DND-41 (cell line): ENCODE results near the gene CHEK1.

Source experiments
- ATAC-seq: fragments of 200-7000 bp; cut with Tn5 transposase; 3 replicates; pipeline ENCODE4 v1.9.1; 2021; ENCODE audit warnings: low read depth; ENCODE audit not compliant: insufficient read depth
- DNase-seq: peaks from one replicate; pipeline ENCODE4 v3.0.0-alpha.2; 2020
- H2AFZ ChIP-seq: 2 replicates; pipeline ENCODE4 v1.6.0; 2012; ENCODE audit warnings: low read depth, low read length
- H3K27ac ChIP-seq: 2 replicates; pipeline ENCODE4 v1.5.1; 2012; ENCODE audit warnings: low read length, inconsistent platforms
- H3K27me3 ChIP-seq: fragments of 200-600 bp; sonication (generic); 2 replicates; pipeline ENCODE4 v1.6.0; 2012; ENCODE audit warnings: low read length, mild to moderate bottlenecking, inconsistent platforms; ENCODE audit not compliant: insufficient read depth, poor library complexity
- H3K36me3 ChIP-seq: 2 replicates; pipeline ENCODE4 v1.5.1; 2012; ENCODE audit warnings: low read length, inconsistent platforms; ENCODE audit not compliant: insufficient read depth
- H3K4me1 ChIP-seq: 2 replicates; pipeline ENCODE4 v1.5.1; 2012; ENCODE audit warnings: mild to moderate bottlenecking, low read length; ENCODE audit not compliant: insufficient read depth
- H3K4me2 ChIP-seq: 2 replicates; pipeline ENCODE4 v1.6.0; 2012; ENCODE audit warnings: mild to moderate bottlenecking, moderate library complexity, low read length, inconsistent platforms; ENCODE audit not compliant: insufficient read depth
- H3K4me3 ChIP-seq, 2 experiments: fragments of 200-600 bp in 1 of 2; shearing (Covaris generic) in 1 of 2; 2 replicates each; pipeline ENCODE4 v1.5.1; 2012 to 2016; ENCODE audit warnings: inconsistent platforms in 2 of 2, low read length in 2 of 2, mild to moderate bottlenecking in 2 of 2, low read depth in 1 of 2, moderate library complexity in 1 of 2
- H3K79me2 ChIP-seq: 2 replicates; pipeline ENCODE4 v1.6.0; 2012; ENCODE audit warnings: low read length, inconsistent platforms; ENCODE audit not compliant: insufficient read depth
- H3K9ac ChIP-seq: 2 replicates; pipeline ENCODE4 v1.6.0; 2012; ENCODE audit warnings: low read depth, mild to moderate bottlenecking, inconsistent platforms, low read length, moderate library complexity
- H3K9me3 ChIP-seq: 2 replicates; pipeline ENCODE4 v1.5.1; 2012; ENCODE audit warnings: low read length, moderate library complexity, mild to moderate bottlenecking, inconsistent platforms; ENCODE audit not compliant: insufficient read depth, severe bottlenecking
- H4K20me1 ChIP-seq: 2 replicates; pipeline ENCODE4 v1.6.0; 2012; ENCODE audit warnings: low read length; ENCODE audit not compliant: insufficient read depth
- EZH2 ChIP-seq: IDR thresholded peaks from 3 replicates; pipeline ENCODE4 v1.6.1; 2012; ENCODE audit warnings: borderline replicate concordance, low read depth, mild to moderate bottlenecking, moderate library complexity, low read length, inconsistent platforms; ENCODE audit not compliant: severe bottlenecking
- TF ChIP-seq, protein P1 (sequence below): IDR thresholded peaks from 2 replicates; pipeline ENCODE4 v1.5.1; 2012; ENCODE audit warnings: borderline replicate concordance, low read length, moderate library complexity, mild to moderate bottlenecking; ENCODE audit not compliant: poor library complexity, severe bottlenecking; ENCODE audit errors: extremely low read depth

CHEK1 gene

DNA sequence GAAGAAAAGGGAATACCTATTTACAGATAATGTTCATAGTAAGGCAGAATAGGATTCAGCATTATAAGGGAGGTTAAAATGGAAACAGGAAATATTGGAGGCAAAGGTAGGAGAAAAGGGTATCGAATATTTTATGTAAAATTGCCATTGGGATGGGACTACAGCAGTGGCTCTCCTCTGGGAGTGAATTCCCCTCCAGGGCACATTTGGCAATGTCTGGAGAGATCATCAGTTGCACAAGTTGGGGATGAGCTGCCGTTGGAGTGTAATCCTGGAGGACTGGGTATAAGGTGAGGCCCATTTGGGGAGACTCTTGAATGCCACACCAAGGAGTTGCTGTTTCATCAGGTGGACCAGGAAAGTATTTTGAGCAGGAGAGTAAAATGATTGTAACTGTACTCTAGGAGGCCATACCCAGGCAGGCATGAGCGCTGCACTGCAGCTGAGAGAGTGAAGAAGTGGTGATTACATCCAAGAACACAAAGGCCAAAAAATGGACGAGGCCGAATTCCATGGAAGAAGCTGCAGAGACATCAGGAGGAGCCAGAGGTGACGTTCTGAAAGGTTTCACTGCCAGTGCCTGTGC is 64.4 kb downstream of the CHEK1 start:
- DNase-seq (no peak), ATAC-seq (no peak)
- TF ChIP-seq, protein P1, sequence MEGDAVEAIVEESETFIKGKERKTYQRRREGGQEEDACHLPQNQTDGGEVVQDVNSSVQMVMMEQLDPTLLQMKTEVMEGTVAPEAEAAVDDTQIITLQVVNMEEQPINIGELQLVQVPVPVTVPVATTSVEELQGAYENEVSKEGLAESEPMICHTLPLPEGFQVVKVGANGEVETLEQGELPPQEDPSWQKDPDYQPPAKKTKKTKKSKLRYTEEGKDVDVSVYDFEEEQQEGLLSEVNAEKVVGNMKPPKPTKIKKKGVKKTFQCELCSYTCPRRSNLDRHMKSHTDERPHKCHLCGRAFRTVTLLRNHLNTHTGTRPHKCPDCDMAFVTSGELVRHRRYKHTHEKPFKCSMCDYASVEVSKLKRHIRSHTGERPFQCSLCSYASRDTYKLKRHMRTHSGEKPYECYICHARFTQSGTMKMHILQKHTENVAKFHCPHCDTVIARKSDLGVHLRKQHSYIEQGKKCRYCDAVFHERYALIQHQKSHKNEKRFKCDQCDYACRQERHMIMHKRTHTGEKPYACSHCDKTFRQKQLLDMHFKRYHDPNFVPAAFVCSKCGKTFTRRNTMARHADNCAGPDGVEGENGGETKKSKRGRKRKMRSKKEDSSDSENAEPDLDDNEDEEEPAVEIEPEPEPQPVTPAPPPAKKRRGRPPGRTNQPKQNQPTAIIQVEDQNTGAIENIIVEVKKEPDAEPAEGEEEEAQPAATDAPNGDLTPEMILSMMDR: no peak
- TF ChIP-seq EZH2: no peak
- no peak overlapping the region for H3K4me2 ChIP-seq
- H3K4me3 ChIP-seq: no peak overlapping the region
- H2AFZ ChIP-seq: no peak overlapping the region
- no peaks in the 10 kb centered on the region for H3K79me2 ChIP-seq
- H3K36me3 ChIP-seq: no peaks in the 10 kb centered on the region
- H3K9me3 ChIP-seq: no peaks in the 10 kb centered on the region
- no peaks in the 10 kb centered on the region for H4K20me1 ChIP-seq
- H3K27me3 ChIP-seq: no peaks in the 10 kb centered on the region
- H3K9ac ChIP-seq: no peak overlapping the region
- H3K4me1 ChIP-seq: no peaks in the 10 kb centered on the region
- H3K27ac ChIP-seq: no peak overlapping the region

DNA sequence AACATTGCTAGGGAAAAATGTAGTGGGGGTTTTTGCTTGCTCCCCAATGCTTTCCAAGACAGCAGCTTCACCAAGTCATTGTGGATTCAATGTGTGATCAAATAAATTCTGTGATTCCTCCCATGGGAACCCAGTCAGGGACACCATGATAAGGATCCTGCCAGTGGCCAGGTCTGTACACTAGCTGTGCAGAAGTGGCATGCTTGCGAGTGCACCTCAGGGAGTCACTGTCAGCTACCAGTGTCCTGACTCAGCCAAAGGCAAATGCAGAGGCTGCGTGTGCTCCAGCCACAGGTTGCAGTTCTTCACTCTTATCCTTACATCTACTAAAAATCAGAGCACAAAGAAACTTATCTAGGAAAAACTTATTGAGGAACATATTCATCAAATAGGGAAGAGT is 65.0 kb downstream of the CHEK1 start:
- H3K9ac ChIP-seq: no peak overlapping the region
- no peak overlapping the region for H3K27ac ChIP-seq
- no peaks in the 10 kb centered on the region for H4K20me1 ChIP-seq
- H3K79me2 ChIP-seq: no peaks in the 10 kb centered on the region
- no peaks in the 10 kb centered on the region for H3K4me1 ChIP-seq
- H3K4me3 ChIP-seq: no peak overlapping the region
- no peak for DNase-seq
- H3K36me3 ChIP-seq: no peaks in the 10 kb centered on the region
- H2AFZ ChIP-seq: no peak overlapping the region
- no peak for ATAC-seq
- H3K4me2 ChIP-seq: no peak overlapping the region
- no peaks in the 10 kb centered on the region for H3K27me3 ChIP-seq
- no peaks in the 10 kb centered on the region for H3K9me3 ChIP-seq
- no peak for TF ChIP-seq EZH2
- TF ChIP-seq, protein P1: no peak

DNA sequence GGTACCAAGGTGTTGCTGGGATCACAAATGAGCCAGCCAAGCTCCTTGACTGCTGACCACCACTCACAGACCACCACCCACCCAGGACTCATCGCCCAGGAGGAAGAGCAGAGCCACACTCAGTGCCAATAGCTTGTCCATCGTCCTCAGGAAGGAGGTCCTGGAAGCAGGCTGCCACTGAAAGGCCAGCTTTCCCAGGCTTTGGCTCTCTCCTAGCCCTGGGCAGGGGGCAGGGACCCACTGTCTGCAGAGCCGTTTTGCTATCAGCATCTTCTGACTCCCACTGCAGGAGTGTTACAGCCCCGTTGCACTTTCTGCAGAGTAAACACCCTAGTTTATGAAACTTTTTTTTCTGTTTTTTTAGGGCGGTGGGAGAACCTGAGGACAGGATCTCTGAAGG is 67.9 kb downstream of the CHEK1 start:
- no peak for TF ChIP-seq EZH2
- TF ChIP-seq, protein P1: no peak
- H3K4me3 ChIP-seq: no peak overlapping the region
- H3K27me3 ChIP-seq: no peaks in the 10 kb centered on the region
- H3K9ac ChIP-seq: no peak overlapping the region
- no peaks in the 10 kb centered on the region for H3K36me3 ChIP-seq
- H3K4me2 ChIP-seq: no peak overlapping the region
- no peak overlapping the region for H2AFZ ChIP-seq
- no peaks in the 10 kb centered on the region for H3K4me1 ChIP-seq
- no peaks in the 10 kb centered on the region for H3K79me2 ChIP-seq
- H3K27ac ChIP-seq: no peak overlapping the region
- ATAC-seq (no peak), DNase-seq (no peak)
- H3K9me3 ChIP-seq: no peaks in the 10 kb centered on the region
- no peaks in the 10 kb centered on the region for H4K20me1 ChIP-seq

DNA sequence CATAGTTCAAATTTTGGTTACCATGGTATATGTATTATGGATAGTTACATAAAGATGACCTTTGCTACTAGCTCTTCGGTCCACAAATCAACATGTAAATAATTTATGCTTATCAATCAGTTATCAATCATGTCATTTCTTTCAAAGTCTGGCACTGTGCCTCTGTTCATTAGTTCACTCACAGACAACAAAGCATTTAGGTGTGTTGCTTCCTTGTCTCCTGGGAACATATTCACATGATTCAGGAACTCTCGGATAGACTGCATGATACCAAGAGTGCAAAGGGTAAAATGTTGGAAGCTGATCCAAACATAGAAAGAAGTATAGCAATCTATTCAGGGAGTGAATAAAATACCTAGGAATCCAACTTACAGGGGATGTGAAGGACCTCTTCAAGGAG is 70.0 kb downstream of the CHEK1 start:
- H3K9me3 ChIP-seq: no peaks in the 10 kb centered on the region
- no peaks in the 10 kb centered on the region for H3K4me1 ChIP-seq
- H3K4me2 ChIP-seq: no peak overlapping the region
- no peaks in the 10 kb centered on the region for H4K20me1 ChIP-seq
- ATAC-seq: no peak
- DNase-seq: no peak
- H3K27ac ChIP-seq: no peak overlapping the region
- TF ChIP-seq EZH2: no peak
- H2AFZ ChIP-seq: no peak overlapping the region
- no peaks in the 10 kb centered on the region for H3K79me2 ChIP-seq
- no peaks in the 10 kb centered on the region for H3K27me3 ChIP-seq
- no peak overlapping the region for H3K9ac ChIP-seq
- H3K4me3 ChIP-seq: no peak overlapping the region
- no peaks in the 10 kb centered on the region for H3K36me3 ChIP-seq
